ENCODE data around the gene GEMIN5.

The GEMIN5 gene

DNA sequence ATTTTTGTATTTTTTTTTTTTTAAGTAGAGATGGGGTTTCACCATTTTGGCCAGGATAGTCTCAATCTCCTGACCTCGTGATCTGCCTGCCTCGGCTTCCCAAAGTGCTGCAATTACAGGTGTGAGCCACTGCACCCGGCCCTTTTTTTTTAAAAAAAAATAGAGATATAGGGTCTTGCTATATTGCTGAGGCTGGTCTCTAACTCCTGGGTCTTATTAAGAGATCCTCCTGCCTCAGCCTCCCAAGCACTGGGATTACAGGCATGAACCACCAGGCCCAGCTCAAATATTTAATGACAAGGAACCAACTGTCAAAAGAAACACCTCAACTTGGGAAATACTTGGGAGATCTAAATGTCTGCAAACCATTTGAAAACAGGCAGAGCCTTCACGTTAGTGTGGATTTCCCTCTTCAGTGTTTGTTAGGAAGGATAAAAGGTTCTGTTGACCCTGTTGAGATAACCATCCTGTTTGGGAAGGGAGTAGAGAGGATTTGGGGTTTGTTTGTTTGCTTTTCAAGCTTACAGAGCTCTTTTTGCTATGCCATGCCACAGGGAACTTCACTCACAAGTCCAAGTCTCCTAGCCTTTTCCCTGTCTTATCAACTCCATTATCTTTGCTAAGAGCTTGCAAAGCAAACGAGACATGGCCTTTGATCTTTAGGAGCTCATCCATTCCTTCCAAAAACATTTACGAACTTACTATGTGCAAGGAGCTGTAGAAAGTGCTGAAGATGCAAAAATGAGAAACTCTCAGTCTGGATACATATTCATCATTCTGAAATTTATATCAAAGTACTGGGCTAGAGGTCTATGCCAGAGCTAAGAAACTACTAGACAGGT, 95.1 kb downstream of the GEMIN5 start:
- no peak for DNase-seq (ENCODE audit: low spot score)
- in situ Hi-C loops (cut with MboI; ENCODE audit: low sequenced_read_pairs, unreplicated experiment) = no loop called here
- TF ChIP-seq, protein P1, sequence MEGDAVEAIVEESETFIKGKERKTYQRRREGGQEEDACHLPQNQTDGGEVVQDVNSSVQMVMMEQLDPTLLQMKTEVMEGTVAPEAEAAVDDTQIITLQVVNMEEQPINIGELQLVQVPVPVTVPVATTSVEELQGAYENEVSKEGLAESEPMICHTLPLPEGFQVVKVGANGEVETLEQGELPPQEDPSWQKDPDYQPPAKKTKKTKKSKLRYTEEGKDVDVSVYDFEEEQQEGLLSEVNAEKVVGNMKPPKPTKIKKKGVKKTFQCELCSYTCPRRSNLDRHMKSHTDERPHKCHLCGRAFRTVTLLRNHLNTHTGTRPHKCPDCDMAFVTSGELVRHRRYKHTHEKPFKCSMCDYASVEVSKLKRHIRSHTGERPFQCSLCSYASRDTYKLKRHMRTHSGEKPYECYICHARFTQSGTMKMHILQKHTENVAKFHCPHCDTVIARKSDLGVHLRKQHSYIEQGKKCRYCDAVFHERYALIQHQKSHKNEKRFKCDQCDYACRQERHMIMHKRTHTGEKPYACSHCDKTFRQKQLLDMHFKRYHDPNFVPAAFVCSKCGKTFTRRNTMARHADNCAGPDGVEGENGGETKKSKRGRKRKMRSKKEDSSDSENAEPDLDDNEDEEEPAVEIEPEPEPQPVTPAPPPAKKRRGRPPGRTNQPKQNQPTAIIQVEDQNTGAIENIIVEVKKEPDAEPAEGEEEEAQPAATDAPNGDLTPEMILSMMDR (IDR thresholded peaks at IDR 0.05; ENCODE audit: borderline replicate concordance, control extremely low read depth, extremely low read depth, insufficient read depth, missing control alignments) = no peak

DNA sequence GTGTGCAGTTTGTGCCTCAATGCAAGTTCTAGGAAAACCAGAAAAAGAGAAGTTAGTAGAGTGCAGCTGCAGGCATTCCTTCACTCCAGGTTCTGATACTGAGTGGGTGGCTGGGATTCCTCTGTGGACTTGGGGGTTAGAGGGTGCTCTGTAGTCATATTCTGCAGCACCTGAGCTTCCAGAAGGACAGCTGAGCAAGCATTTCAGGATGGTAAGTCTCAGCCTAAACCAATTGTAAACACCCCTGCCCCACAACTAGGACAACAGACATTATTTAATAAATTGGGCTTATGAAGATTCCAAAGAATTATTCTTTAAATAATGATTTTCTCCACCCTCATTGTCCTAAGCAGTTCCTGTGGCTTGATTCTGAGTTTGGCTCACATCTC, 96.7 kb downstream of the GEMIN5 start:
- no peak for DNase-seq (ENCODE audit: low spot score)
- in situ Hi-C loops (cut with MboI; ENCODE audit: low sequenced_read_pairs, unreplicated experiment) = no loop called here
- TF ChIP-seq, protein P1 (IDR thresholded peaks at IDR 0.05; ENCODE audit: borderline replicate concordance, control extremely low read depth, extremely low read depth, insufficient read depth, missing control alignments) = no peak

DNA sequence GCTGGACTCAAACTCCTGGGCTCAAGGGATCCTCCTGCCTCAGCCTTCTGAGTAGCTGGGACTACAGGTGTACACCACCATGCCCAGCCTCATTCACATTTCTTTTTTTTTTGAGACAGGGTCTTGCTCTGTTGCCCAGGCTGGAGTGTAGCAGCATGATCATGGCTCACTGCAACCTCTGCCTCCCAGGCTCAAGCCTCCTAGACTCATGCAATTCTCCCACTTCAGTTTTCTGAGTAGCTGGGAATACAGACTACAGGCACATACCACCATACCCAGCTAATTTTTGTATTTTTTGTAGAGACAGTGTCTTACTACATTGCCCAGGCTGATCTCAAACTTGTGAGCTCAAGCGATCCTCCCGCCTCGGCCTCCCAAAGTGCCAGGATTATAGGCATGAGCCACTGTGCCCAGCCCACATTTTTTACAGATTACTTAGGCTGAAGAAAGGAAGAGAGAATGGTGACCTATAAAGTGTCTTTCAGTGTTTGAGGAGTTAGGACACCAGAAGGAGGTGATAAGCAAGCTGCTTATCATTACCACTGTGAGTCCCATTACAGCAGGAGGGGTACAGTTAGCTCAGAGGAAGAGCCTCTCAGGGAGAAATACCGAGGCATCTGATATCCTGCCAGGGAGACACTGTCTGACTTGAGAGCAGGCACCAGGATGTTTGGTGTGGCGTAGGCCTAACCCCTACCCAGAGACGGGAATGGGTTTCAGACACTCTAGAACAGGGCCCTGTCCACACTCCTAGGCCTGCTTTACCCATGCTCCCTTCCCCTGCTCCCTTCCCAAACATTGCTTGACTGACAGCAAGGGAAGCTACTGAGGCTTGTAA, 97.4 kb downstream of the GEMIN5 start:
- no peak for DNase-seq (ENCODE audit: low spot score)
- in situ Hi-C loops (cut with MboI; ENCODE audit: low sequenced_read_pairs, unreplicated experiment) = no loop called here
- TF ChIP-seq, protein P1 (IDR thresholded peaks at IDR 0.05; ENCODE audit: borderline replicate concordance, control extremely low read depth, extremely low read depth, insufficient read depth, missing control alignments) = no peak

Data from GM13976 (cell line).